Psoas muscle (tissue), 8 donors: ENCODE data around the gene HDLBP. TPM values are rescaled to one million over a fixed set of nuclear protein-coding genes. Genes with fewer than 3 reads are reported as not detected.

Experiments
- ATAC-seq, 4 donors: fragments of 200-7000 bp; cut with Tn5 transposase; one replicate each; pipeline ENCODE4 v1.9.1; 2020; ENCODE audit warnings: moderate library complexity in 3 of 4, mild to moderate bottlenecking in 2 of 4
- DNase-seq, 2 donors: peaks; one replicate each; pipeline ENCODE4 v3.0.0-alpha.2; 2020
- H3K27ac ChIP-seq: fragments of 200-600 bp; one replicate; pipeline ENCODE4 v1.8.0; 2022
- H3K27me3 ChIP-seq, 3 donors: fragments of 200-600 bp in 1 of 3; one replicate each; pipeline versions ENCODE4 v1.6.1 to v1.8.0; 2013 to 2022; ENCODE audit warnings: low read length in 2 of 3, mild to moderate bottlenecking in 2 of 3, moderate library complexity in 1 of 3; ENCODE audit not compliant: insufficient read depth in 3 of 3
- H3K36me3 ChIP-seq, 2 donors: fragments of 200-600 bp in 1 of 2; one replicate each; pipeline versions ENCODE4 v1.6.1 to v1.8.0; 2013 to 2022; ENCODE audit warnings: low read depth in 1 of 2, mild to moderate bottlenecking in 1 of 2, moderate library complexity in 1 of 2; ENCODE audit not compliant: insufficient read depth in 1 of 2
- H3K4me1 ChIP-seq: fragments of 200-600 bp; one replicate; pipeline ENCODE4 v1.8.0; 2022
- H3K4me3 ChIP-seq: fragments of 200-600 bp; one replicate; pipeline ENCODE4 v1.8.0; 2022; ENCODE audit warnings: mild to moderate bottlenecking
- H3K9me3 ChIP-seq: fragments of 200-600 bp; one replicate; pipeline ENCODE4 v1.8.0; 2022
- WGBS, 3 donors: extraction: QIAGEN DNeasy Blood & Tissue Kit; methylation state at CpG; one replicate each; pipeline versions ENCODE4 v1.1.6 to v1.1.7; 2013; 5-methylcytosine and 5-hydroxymethylcytosine counted together
- intact Hi-C, 2 donors: fragments of 100-400 bp; cut with DNase I; formaldehyde crosslinking; loops; one replicate each; pipeline versions ENCODE4 v1.11.0 to v1.14.2; 2022
- polyA plus RNA-seq, 3 donors: library from polyadenylated mRNA; stranded (reverse); fragments of 200-250 nt; gene quantifications; one replicate each; pipeline ENCODE4 v1.2.3, GENCODE V29; 2013
- total RNA-seq, 4 donors: library from RNA; stranded (reverse); fragmentation: NEBNext Ultra II Directional in 2 of 4; extraction: Animal tissue kit (Norgen Biotek cat#: 25700) in 2 of 4; gene quantifications; one replicate each; pipeline versions ENCODE4 v1.2.1 to v1.2.4, GENCODE V29; 2021 to 2023
- TF ChIP-seq, protein P1 (sequence below): fragments of 200-600 bp; IDR thresholded peaks from one replicate; pipeline ENCODE4 v1.8.0; 2022; ENCODE audit warnings: antibody characterized with exemption
- donor health status: healthy with polysubstance abuse.
- donor health status: DM: no; HTN: no; CAD: no; lungs with moderate emphysema.
- donor health status: Bipolar disorder and iron deficiency.
- donor health status: healthy.
- donor health status: DM: yes; HTN: yes; CAD: no.
- donor health status: DM: no; HTN: no; CAD: no.
- donor health status: DM: no; HTN: no; CAD: no.
- donor health status: DM: yes; HTN: yes; CAD: no.

Gene HDLBP
- total and polyA plus RNA-seq, 7 donors: 264 to 526 (median 421) TPM

DNA sequence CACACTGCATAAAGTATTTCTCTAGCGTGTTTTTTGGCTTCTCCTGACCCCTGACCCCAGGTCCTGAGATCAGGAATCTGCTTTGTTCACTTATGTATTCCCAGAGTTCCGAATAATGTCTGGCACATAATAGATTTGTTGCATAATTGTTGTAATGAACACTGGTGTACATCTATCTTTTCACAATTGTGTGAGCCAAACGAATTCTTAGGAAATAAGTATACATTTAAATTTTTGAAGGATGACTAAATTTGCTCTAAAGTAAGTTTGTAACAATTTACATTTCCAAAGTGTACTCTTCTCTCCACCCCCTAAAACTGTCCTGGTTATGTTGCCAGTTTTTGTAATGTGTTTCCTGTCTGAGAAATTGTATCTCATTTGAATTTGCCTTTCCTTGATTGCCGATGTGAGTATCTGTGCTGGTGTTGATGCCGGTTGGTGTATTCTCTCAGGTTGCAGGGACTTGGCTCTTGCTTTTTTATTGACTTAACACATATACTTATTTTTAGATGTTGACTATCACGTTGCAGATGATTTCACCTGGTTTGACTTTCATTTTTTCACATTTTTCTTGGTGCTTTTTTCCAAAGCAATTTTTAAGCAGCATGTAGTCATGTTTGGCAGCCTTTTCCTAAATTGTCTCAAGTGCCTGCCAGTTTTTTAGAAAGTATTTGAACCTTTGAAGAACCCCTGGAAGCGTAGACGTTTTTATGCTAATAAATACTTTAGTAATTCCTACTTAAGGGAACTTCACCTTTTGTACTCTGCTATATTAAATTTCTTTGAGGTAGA is 24.6 kb upstream of the HDLBP start:
- ATAC-seq: peak; percentile 74 to 95 (median 89)
- no peak for DNase-seq
- WGBS, 3 donors: 22 to 33% (median 23%) methylated on average over 8 of the region's 8 CpGs
- peaks cover 16 to 82% of the 10 kb centered on the region in 2 donors for H3K36me3 ChIP-seq
- no peaks in the 10 kb centered on the region for H3K27me3 ChIP-seq
- peaks cover 26% of the 10 kb centered on the region for H3K4me1 ChIP-seq
- TF ChIP-seq, protein P1, sequence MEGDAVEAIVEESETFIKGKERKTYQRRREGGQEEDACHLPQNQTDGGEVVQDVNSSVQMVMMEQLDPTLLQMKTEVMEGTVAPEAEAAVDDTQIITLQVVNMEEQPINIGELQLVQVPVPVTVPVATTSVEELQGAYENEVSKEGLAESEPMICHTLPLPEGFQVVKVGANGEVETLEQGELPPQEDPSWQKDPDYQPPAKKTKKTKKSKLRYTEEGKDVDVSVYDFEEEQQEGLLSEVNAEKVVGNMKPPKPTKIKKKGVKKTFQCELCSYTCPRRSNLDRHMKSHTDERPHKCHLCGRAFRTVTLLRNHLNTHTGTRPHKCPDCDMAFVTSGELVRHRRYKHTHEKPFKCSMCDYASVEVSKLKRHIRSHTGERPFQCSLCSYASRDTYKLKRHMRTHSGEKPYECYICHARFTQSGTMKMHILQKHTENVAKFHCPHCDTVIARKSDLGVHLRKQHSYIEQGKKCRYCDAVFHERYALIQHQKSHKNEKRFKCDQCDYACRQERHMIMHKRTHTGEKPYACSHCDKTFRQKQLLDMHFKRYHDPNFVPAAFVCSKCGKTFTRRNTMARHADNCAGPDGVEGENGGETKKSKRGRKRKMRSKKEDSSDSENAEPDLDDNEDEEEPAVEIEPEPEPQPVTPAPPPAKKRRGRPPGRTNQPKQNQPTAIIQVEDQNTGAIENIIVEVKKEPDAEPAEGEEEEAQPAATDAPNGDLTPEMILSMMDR: no peak
- H3K27ac ChIP-seq: peak overlapping the region; percentile 87
- intact Hi-C loops: no loop called here
- H3K4me3 ChIP-seq: peak overlapping the region; percentile 31
- H3K9me3 ChIP-seq: no peaks in the 10 kb centered on the region

DNA sequence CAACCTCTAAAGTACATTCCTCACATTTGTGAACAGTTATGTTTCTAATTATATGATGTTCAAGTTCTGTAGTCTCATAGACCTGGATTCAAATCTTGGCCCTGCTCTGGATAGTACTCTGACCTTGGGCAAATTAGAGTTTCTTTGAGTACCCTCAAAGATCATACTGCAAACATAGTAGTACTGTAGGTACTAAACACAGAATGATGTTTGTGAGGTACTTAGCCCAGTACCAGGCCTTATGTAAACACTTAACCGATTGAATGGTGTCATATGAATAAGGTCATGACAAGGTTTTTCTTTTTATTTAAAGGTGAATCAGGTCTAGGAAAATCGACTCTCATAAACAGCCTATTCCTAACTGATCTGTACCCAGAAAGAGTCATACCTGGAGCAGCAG is 19.3 kb upstream of the HDLBP start:
- ATAC-seq (no peak), DNase-seq (no peak)
- Histone ChIP-seq H3K4me1 (peaks cover 9% of the 10 kb centered on the region), H3K27ac (no peak overlapping the region), H3K9me3 (no peaks in the 10 kb centered on the region), H3K4me3 (no peak overlapping the region), H3K36me3 (peaks cover 4 to 66% of the 10 kb centered on the region in 2 donors), H3K27me3 (no peaks in the 10 kb centered on the region)
- TF ChIP-seq, protein P1: no peak
- intact Hi-C loops: no loop called here
- 89 to 91% (median 90%) methylated on average over 2 of the region's 2 CpGs for WGBS, 3 donors

DNA sequence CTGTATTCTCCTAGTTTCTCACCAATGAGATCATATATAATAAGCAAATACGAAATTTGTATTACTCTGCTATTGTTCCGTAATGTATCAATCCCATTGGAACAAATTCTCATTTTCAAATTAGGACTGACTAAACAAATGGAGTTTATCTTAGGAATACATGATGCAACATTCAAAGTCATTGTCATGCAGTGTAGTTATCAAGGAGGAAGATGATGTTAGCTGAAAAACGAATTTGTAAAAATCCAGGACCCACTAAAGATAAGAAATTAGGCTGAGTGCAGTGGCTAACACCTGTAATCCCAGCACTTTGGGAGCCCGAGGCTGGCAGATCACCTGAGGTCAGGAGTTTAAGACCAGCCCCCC is 15.1 kb upstream of the HDLBP start:
- intact Hi-C loops: no loop called here
- no peak overlapping the region for H3K4me3 ChIP-seq
- ATAC-seq: no peak
- no peaks in the 10 kb centered on the region for H3K27me3 ChIP-seq
- DNase-seq: no peak
- 92 to 97% (median 93%) methylated on average over 4 of the region's 4 CpGs for WGBS, 3 donors
- TF ChIP-seq, protein P1: no peak
- peaks cover 0 to 63% of the 10 kb centered on the region in 2 donors for H3K36me3 ChIP-seq
- H3K9me3 ChIP-seq: no peaks in the 10 kb centered on the region
- no peaks in the 10 kb centered on the region for H3K4me1 ChIP-seq
- H3K27ac ChIP-seq: no peak overlapping the region

DNA sequence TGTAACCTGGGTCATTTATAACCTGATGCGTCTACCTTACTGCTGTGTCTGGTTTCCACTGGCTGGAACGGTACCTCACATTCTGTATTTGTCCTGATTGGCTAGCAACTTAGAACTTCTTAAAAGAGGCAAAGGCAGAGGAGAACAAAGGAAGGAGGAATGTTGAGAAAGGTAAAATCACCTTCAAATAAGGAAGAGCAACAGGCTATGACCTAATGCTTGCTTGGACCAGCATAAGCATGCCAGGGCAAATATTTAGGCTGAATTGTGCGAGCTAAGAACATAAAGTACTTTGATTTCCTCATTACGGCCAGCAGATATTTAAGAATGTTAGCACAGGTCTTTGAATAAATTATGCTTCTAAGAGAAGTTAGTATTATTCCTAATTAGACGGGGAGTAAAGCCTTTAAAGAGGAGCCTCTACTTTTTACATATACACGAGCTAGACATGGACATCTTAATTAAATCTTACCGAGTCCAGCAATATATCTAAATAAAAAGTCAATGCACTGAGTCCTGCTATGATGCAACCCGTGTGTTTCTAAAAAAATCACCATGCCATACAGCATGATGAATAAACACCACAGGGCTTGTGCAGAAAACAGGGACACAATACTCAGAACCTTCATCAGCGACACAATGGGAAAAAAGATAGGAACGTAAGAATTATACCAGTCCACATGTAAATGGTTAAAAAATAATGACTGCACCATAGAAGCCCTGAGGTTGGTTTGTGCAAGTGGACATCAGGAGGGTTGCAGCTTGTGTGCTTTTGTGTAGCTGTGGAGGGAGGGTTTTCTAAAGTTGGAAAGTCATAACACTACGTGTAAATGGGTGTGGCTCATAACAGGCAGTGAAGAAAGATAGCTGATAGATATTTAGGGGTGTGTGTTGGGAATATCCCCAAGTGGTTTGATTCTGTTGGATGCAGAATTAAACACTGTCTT is 14.5 kb upstream of the HDLBP start:
- H3K36me3 ChIP-seq: peaks cover 0 to 63% of the 10 kb centered on the region in 2 donors
- no peak for DNase-seq

More for the DNA sequence above, 14.5 kb upstream of the HDLBP start:
- peak in 1 of 4 donors; percentile 35 for ATAC-seq
- Histone ChIP-seq H3K4me3 (no peak overlapping the region), H3K27ac (no peak overlapping the region), H3K4me1 (no peaks in the 10 kb centered on the region), H3K9me3 (no peaks in the 10 kb centered on the region), H3K27me3 (no peaks in the 10 kb centered on the region)
- intact Hi-C loops: no loop called here
- 85 to 93% (median 87%) methylated on average over 11 of the region's 11 CpGs for WGBS, 3 donors
- TF ChIP-seq, protein P1: no peak
